HEK293T (cell line): Measurements from ENCODE around the gene AKAP9.

Source experiments
- ARNT ChIP-seq: fragments of 450-650 bp; IDR thresholded peaks from 2 replicates; pipeline ENCODE4 v1.6.1; 2017; ENCODE audit warnings: mild to moderate bottlenecking
- BHLHE40 ChIP-seq: fragments of 450-650 bp; IDR thresholded peaks from 2 replicates; pipeline ENCODE4 v1.6.1; 2016; ENCODE audit warnings: mild to moderate bottlenecking, moderate library complexity, borderline replicate concordance
- CTBP1 ChIP-seq: fragments of 450-650 bp; IDR thresholded peaks from 2 replicates; pipeline ENCODE4 v1.6.1; 2016; ENCODE audit warnings: borderline replicate concordance
- ELF4 ChIP-seq: fragments of 450-650 bp; IDR thresholded peaks from 2 replicates; pipeline ENCODE4 v1.6.1; 2017; ENCODE audit warnings: antibody characterized with exemption
- FOXA1 ChIP-seq: fragments of 450-650 bp; IDR thresholded peaks from 2 replicates; pipeline ENCODE4 v1.6.1; 2016; ENCODE audit warnings: mild to moderate bottlenecking
- FOXK2 ChIP-seq: fragments of 450-650 bp; IDR thresholded peaks from 2 replicates; pipeline ENCODE4 v1.6.1; 2016; ENCODE audit warnings: mild to moderate bottlenecking
- HDGF ChIP-seq: fragments of 450-650 bp; IDR thresholded peaks from 2 replicates; pipeline ENCODE4 v1.6.1; 2017; ENCODE audit warnings: antibody characterized with exemption, borderline replicate concordance
- L3MBTL2 ChIP-seq: fragments of 450-650 bp; conservative IDR thresholded peaks from 2 replicates; pipeline ENCODE4 v1.6.1; 2016; ENCODE audit warnings: mild to moderate bottlenecking
- LEF1 ChIP-seq: fragments of 450-650 bp; IDR thresholded peaks from 2 replicates; pipeline ENCODE4 v1.6.1; 2017; ENCODE audit warnings: mild to moderate bottlenecking, borderline replicate concordance
- NFRKB ChIP-seq: fragments of 450-650 bp; IDR thresholded peaks from 2 replicates; pipeline ENCODE4 v1.6.1; 2016; ENCODE audit warnings: mild to moderate bottlenecking, moderate library complexity
- SP1 ChIP-seq: fragments of 450-650 bp; IDR thresholded peaks from 2 replicates; pipeline ENCODE4 v1.6.1; 2017

DNA sequence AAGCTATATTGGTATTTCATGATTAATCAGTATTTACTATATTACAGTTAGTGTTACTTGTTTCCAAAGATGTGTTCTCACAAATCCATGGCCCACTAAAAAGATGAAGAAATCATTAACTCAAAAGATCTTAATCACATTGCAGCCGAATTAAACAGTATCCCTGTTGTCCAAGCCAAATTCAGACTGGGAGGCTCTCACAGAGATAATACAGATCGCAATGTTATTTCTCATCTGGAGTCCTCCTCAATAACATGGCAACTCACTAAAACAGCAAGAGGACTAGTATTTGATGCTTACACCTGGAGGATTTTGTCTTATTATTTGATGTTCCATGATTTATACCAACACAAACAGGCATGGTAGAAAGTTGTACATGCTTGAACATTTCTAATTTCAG, 170.2 kb downstream of the AKAP9 start:
- no peak for TF ChIP-seq BHLHE40
- TF ChIP-seq LEF1, result no peak
- TF ChIP-seq SP1, result no peak
- no peak for TF ChIP-seq L3MBTL2
- no peak for TF ChIP-seq ARNT
- no peak for TF ChIP-seq ELF4
- TF ChIP-seq HDGF, result no peak
- TF ChIP-seq FOXA1, result no peak
- TF ChIP-seq CTBP1, result no peak
- TF ChIP-seq NFRKB, result no peak
- no peak for TF ChIP-seq FOXK2
